RWPE2 (cell line): ENCODE results near the gene NRP2.
A peak's percentile ranks its signal among the peaks of the same experiment; 100 is the strongest.

Source experiments
- ATAC-seq: fragments of 200-7000 bp; cut with Tn5 transposase; 3 replicates; pipeline ENCODE4 v1.9.1; 2021; ENCODE audit warnings: low read depth
- DNase-seq: peaks from one replicate; pipeline ENCODE4 v3.0.0-alpha.2; 2020; ENCODE audit warnings: low spot score
- H3K27ac ChIP-seq: fragments of 450-650 bp; 2 replicates; pipeline ENCODE4 v1.5.1; 2017; ENCODE audit warnings: mild to moderate bottlenecking; ENCODE audit not compliant: poor library complexity, severe bottlenecking
- H3K27me3 ChIP-seq: fragments of 250-450 bp; sonication (Bioruptor Pico); 2 replicates; pipeline ENCODE4 v1.5.1; 2021; ENCODE audit warnings: mild to moderate bottlenecking, moderate library complexity; ENCODE audit not compliant: insufficient read depth, poor library complexity, severe bottlenecking
- H3K36me3 ChIP-seq: fragments of 250-450 bp; sonication (Bioruptor Pico); 2 replicates; pipeline ENCODE4 v1.5.1; 2020; ENCODE audit warnings: low read depth, mild to moderate bottlenecking, moderate library complexity
- H3K4me1 ChIP-seq: fragments of 250-450 bp; sonication (Bioruptor Pico); 2 replicates; pipeline ENCODE4 v1.5.1; 2021; ENCODE audit warnings: mild to moderate bottlenecking, moderate library complexity; ENCODE audit not compliant: insufficient read depth, poor library complexity, severe bottlenecking
- H3K4me3 ChIP-seq: fragments of 250-450 bp; sonication (Bioruptor Pico); 2 replicates; pipeline ENCODE4 v1.5.1; 2021; ENCODE audit warnings: mild to moderate bottlenecking, moderate library complexity; ENCODE audit not compliant: severe bottlenecking
- H3K9me3 ChIP-seq: fragments of 250-450 bp; sonication (Bioruptor Pico); 2 replicates; pipeline ENCODE4 v1.5.1; 2021; ENCODE audit warnings: mild to moderate bottlenecking, moderate library complexity; ENCODE audit not compliant: severe bottlenecking
- TF ChIP-seq, protein P1 (sequence below): fragments of 450-650 bp; IDR thresholded peaks from one replicate; pipeline ENCODE4 v1.5.1; 2017; ENCODE audit warnings: mild to moderate bottlenecking, moderate library complexity; ENCODE audit not compliant: poor library complexity, severe bottlenecking

NRP2 gene

DNA sequence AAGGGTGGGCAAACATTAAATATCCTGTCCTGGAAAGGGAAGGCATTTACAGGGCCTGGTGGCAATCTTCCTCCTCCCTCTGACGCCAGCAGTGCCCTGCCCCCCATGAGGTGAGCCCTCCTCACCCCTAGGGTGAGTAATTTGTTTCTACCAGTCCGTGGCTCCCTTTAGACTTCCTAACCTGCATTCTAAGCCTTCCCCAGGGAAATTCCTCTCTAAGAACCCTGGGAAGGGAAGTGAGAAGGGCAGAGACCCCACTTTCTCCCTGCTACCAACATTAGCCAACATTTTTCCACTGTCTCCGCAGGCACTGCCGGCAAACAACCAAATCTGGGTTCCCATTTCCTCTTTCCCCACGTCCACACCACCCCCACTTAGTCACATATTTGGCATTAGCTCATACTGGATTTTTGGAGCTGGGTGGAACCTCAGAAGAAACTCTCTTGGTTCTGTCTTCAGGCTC, 69.3 kb downstream of the NRP2 start:
- Histone ChIP-seq H3K9me3 (no peaks in the 10 kb centered on the region), H3K4me1 (peaks cover 33% of the 10 kb centered on the region), H3K27ac (no peak overlapping the region), H3K36me3 (peaks cover 2% of the 10 kb centered on the region; the same call in 1 of the 2 replicates), H3K27me3 (no peaks in the 10 kb centered on the region), H3K4me3 (no peak overlapping the region)
- no peak for ATAC-seq
- DNase-seq: no peak
- TF ChIP-seq, protein P1, sequence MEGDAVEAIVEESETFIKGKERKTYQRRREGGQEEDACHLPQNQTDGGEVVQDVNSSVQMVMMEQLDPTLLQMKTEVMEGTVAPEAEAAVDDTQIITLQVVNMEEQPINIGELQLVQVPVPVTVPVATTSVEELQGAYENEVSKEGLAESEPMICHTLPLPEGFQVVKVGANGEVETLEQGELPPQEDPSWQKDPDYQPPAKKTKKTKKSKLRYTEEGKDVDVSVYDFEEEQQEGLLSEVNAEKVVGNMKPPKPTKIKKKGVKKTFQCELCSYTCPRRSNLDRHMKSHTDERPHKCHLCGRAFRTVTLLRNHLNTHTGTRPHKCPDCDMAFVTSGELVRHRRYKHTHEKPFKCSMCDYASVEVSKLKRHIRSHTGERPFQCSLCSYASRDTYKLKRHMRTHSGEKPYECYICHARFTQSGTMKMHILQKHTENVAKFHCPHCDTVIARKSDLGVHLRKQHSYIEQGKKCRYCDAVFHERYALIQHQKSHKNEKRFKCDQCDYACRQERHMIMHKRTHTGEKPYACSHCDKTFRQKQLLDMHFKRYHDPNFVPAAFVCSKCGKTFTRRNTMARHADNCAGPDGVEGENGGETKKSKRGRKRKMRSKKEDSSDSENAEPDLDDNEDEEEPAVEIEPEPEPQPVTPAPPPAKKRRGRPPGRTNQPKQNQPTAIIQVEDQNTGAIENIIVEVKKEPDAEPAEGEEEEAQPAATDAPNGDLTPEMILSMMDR: no peak

DNA sequence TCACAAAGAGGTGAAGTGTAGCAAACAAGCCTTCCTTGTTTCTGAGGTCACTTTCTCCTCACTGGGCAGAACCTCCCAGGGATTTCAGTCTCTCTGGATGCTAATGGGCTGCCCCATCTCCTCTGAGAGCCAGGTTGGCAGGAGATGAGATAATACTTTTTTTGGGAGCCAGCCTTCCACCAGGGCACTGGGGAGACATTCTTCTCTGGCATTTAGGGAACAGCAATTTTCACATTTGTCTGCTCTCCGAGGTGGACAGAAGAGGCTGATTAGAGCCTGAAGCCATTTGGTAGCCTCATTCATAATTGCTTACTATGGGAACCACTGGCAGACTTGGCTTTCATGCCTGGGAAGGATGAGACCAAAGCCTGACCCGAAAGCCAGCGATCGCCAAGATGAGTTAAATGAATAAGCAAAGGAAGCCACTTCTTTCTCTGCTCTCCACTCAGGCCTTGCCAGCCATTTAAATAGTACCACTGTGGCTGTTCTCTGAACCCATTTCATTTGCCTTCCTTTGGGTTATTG, 70.1 kb downstream of the NRP2 start:
- no peak overlapping the region for H3K4me3 ChIP-seq
- DNase-seq (no peak), ATAC-seq (no peak)
- peaks cover 27% of the 10 kb centered on the region for H3K4me1 ChIP-seq
- H3K27me3 ChIP-seq: no peaks in the 10 kb centered on the region
- TF ChIP-seq, protein P1: no peak
- no peak overlapping the region for H3K27ac ChIP-seq
- H3K9me3 ChIP-seq: no peaks in the 10 kb centered on the region
- H3K36me3 ChIP-seq: peaks cover 2% of the 10 kb centered on the region; the same call in 1 of the 2 replicates

DNA sequence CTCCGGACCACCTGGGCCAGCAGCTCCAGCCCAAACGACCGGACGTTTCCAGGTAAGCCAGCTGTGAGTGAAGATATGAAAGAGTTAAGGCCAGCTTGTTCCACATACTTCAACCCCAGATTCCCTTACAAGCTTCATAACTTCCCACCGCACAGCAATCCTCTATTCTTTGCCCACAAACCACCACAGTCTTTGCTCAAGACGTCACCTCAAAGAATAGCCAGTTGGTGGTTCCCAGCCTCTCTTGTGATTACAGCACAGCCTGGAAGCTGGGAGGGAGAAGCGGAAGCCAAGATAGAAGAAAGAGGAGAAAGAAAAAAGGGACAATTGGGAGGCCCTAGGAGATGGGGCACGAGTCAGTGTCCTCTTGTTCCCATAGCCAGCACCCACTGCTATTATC, 70.6 kb downstream of the NRP2 start:
- H3K36me3 ChIP-seq: peaks cover 2% of the 10 kb centered on the region; the same call in 1 of the 2 replicates
- H3K4me1 ChIP-seq: peaks cover 28% of the 10 kb centered on the region
- TF ChIP-seq, protein P1: no peak
- H3K4me3 ChIP-seq: no peak overlapping the region
- no peaks in the 10 kb centered on the region for H3K27me3 ChIP-seq
- no peak overlapping the region for H3K27ac ChIP-seq
- ATAC-seq: no peak
- H3K9me3 ChIP-seq: no peaks in the 10 kb centered on the region
- no peak for DNase-seq

DNA sequence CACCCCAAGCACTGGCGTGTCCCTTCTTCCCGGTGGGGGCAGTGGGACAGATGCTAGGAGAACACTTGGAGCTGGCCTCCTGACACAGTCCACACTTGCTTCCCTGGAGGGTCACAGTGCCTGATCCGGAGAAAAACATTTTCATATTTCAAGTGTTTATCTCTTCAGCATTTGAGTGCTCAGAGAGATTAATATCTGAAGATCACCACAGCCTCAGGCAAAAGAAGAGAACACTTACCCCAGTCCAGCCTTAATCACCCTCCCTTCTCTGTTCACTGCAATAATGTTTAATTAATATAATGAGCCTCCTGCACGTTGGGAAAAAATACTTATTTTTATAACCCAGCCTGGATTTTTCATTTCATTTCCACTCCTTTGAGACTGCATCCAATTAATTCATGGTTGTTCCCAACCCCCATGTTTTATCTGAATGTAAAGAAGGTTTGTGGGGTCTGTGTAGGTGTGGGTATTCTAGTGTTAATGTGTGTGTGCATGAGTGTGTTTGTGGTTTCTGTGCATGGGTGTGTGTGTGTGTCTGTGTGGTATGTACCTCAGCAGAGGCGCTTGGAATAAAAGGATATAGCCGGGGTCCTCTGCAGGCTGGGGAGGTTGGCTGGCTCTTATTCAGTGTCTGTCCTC, 72.1 kb downstream of the NRP2 start:
- TF ChIP-seq, protein P1: no peak
- H3K4me3 ChIP-seq: no peak overlapping the region
- no peaks in the 10 kb centered on the region for H3K27me3 ChIP-seq
- peak overlapping the region; percentile 21 for H3K27ac ChIP-seq
- no peak for ATAC-seq
- H3K4me1 ChIP-seq: peaks cover 17% of the 10 kb centered on the region
- H3K36me3 ChIP-seq: peaks cover 2% of the 10 kb centered on the region; the same call in 1 of the 2 replicates
- no peak for DNase-seq
- H3K9me3 ChIP-seq: no peaks in the 10 kb centered on the region

DNA sequence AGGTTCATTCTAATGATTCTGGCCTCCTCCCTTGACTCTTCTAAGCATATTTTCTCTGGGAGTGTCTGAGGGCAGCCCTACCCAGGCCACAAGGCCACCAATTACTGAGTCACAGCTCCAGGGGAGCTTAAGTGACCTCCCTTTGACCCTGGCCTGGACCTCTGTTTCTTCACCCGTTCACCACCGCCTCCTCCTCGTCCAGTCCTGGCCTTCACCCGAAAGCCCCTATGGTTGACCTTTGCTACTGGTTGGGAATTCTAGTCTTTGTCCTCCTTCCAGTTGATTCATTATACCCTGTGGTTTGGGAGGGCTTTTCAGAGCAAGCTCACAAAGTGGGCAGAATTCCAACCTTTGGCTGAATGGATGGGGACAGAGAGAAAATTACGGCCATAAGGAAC, 72.6 kb downstream of the NRP2 start:
- Histone ChIP-seq H3K9me3 (no peaks in the 10 kb centered on the region), H3K36me3 (peaks cover 2% of the 10 kb centered on the region; the same call in 1 of the 2 replicates), H3K4me1 (peaks cover 16% of the 10 kb centered on the region), H3K27ac (peak overlapping the region; percentile 21), H3K4me3 (no peak overlapping the region), H3K27me3 (no peaks in the 10 kb centered on the region)
- TF ChIP-seq, protein P1: no peak
- DNase-seq (no peak), ATAC-seq (peak; percentile 64)
